Measurements from ENCODE around the gene PCGF6. TPM values are rescaled to one million over a fixed set of nuclear protein-coding genes. Genes with fewer than 3 reads are reported as not detected.
"Not testable (repeated sequence)": the region's sequence is repeated elsewhere in the genome, so short reads cannot be mapped to it uniquely, and the experiment has no call there.

Gene PCGF6
- total RNA-seq, 1 experiment from 2014 or later: 7.2 TPM

DNA sequence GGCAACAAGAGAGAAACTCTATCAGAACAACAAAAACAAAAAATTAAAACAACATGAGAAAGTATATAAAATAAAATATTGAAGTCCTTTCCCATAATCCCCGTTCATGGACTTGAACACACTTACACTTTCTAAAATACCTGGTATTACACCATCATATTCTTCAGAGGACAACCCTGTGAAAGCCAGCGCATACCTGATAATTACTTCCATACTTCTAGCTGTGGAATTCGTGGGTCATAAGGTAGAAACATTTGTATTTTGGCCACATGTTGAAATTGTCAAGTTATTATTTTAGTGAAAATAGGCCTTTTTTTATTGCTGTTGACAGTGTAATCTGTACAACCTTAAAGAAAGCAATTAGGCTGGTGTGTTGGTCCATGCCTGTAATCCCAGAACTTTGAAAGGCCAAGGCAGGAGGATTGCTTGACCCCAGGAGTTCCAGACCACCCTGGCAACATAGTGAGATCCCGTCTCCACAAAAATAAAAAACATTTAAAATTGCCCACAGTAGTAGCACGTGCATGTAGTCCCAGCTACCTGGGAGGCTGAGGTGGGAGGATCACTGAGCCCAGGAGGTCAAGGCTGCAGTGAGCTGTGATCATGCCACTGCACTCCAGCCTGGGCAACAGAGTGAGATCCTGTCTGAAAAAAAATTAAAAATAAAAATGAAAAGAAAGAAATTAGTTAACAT lies 5.1 kb upstream of the PCGF6 start:
- ChIA-PET CTCF (interaction anchor here (0.8 kb wide), 1 partner anchor 23 kb away, joined by 4 read pairs; no protein-coding TSS in a partner anchor), POLR2A (interaction anchor here (0.7 to 1.2 kb wide), 3 partner anchors 11 to 484 kb away, joined by 3 to 6 read pairs (median 4); partner anchors contain the start of gene TAF5)
- intact Hi-C loops (cut with micrococcal nuclease): no loop called here
- Mint-ChIP-seq H3K4me1 (ENCODE audit: insufficient read depth, unreplicated experiment) (no peaks in the 10 kb centered on the region), H3K9me3 (ENCODE audit: unreplicated experiment) (no peaks in the 10 kb centered on the region), H3K27ac (ENCODE audit: low read depth, unreplicated experiment) (no peak overlapping the region), H3K4me3 (ENCODE audit: unreplicated experiment) (no peak overlapping the region), H3K27me3 (ENCODE audit: insufficient read depth, unreplicated experiment) (no peaks in the 10 kb centered on the region), H3K36me3 (ENCODE audit: insufficient read depth, unreplicated experiment) (peaks cover 4% of the 10 kb centered on the region)
- TF ChIP-seq, protein P1, sequence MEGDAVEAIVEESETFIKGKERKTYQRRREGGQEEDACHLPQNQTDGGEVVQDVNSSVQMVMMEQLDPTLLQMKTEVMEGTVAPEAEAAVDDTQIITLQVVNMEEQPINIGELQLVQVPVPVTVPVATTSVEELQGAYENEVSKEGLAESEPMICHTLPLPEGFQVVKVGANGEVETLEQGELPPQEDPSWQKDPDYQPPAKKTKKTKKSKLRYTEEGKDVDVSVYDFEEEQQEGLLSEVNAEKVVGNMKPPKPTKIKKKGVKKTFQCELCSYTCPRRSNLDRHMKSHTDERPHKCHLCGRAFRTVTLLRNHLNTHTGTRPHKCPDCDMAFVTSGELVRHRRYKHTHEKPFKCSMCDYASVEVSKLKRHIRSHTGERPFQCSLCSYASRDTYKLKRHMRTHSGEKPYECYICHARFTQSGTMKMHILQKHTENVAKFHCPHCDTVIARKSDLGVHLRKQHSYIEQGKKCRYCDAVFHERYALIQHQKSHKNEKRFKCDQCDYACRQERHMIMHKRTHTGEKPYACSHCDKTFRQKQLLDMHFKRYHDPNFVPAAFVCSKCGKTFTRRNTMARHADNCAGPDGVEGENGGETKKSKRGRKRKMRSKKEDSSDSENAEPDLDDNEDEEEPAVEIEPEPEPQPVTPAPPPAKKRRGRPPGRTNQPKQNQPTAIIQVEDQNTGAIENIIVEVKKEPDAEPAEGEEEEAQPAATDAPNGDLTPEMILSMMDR (IDR thresholded peaks at IDR 0.05; ENCODE audit: unreplicated experiment): no peak
- BruUV-seq (replicated peaks): no TSS peak
- DNase-seq (ENCODE audit: unreplicated experiment): no peak

DNA sequence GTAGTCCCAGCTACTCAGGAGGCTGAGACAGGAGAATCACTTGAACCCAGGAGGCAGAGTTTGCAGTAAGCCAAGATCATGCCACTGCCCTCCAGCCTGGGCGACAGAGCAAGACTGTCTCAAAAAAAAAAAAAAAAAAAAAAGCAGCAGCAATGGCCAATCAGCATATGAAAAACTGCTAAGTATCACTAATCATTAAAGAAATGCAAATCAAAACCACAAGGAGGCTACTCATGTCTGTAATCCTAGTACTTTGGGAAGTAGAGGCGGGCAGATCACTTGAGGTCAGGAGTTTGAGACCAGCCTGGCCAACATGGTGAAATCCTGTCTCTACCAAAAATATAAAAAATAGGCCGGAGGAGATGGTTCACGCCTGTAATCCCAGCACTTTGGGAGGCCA lies 3.6 kb upstream of the PCGF6 start:
- intact Hi-C loops (cut with micrococcal nuclease): loop anchor here (5.0 kb wide), 1 partner anchor 43 kb away; the partner anchor contains the start of genes ATP5MK and PDCD11
- H3K4me1 Mint-ChIP-seq (ENCODE audit: insufficient read depth, unreplicated experiment); H3K27ac Mint-ChIP-seq (ENCODE audit: low read depth, unreplicated experiment); H3K9me3 Mint-ChIP-seq (ENCODE audit: unreplicated experiment); CTCF ChIA-PET; H3K36me3 Mint-ChIP-seq (ENCODE audit: insufficient read depth, unreplicated experiment); H3K4me3 Mint-ChIP-seq (ENCODE audit: unreplicated experiment); DNase-seq (ENCODE audit: unreplicated experiment); H3K27me3 Mint-ChIP-seq (ENCODE audit: insufficient read depth, unreplicated experiment); BruUV-seq (replicated peaks): not testable (repeated sequence)
- POLR2A ChIA-PET: interaction anchor here (3.0 kb wide), 1 partner anchor 13 kb away, joined by 11 read pairs; the partner anchor contains the start of gene TAF5

DNA sequence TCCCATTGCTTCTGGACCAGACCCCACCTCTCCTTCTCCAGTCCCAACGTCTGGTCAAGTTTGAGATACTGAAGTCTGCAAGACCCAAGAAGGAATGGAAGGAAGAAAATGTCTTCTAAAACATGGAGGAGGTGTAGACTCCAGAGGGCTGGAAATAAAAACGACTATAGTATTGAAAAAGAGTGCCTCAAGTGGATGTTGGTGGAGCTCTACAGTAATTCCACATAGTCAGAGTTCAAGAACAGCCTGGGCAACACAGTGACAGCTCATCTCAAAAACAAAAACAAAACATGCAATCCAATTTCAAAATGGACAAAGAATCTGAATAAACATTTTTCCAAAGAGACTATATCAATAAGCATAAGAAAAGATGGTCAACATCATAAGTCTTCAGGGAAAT lies 2.3 kb upstream of the PCGF6 start:
- no peak overlapping the region for H3K4me3 Mint-ChIP-seq (ENCODE audit: unreplicated experiment)
- ChIA-PET CTCF (interaction anchor here (0.6 to 1.1 kb wide), 4 partner anchors 20 to 882 kb away, joined by 3 to 6 read pairs (median 3); no protein-coding TSS in a partner anchor), POLR2A (interaction anchor here (0.6 to 3.0 kb wide), 2 partner anchors 14 to 950 kb away, joined by 3 to 11 read pairs; partner anchors contain the start of gene TAF5)
- H3K27me3 Mint-ChIP-seq (ENCODE audit: insufficient read depth, unreplicated experiment): no peaks in the 10 kb centered on the region
- H3K36me3 Mint-ChIP-seq (ENCODE audit: insufficient read depth, unreplicated experiment): peaks cover 5% of the 10 kb centered on the region
- BruUV-seq (replicated peaks): no TSS peak
- H3K9me3 Mint-ChIP-seq (ENCODE audit: unreplicated experiment): no peaks in the 10 kb centered on the region
- no peak for DNase-seq (ENCODE audit: unreplicated experiment)
- intact Hi-C loops (cut with micrococcal nuclease): loop anchor here (5.0 kb wide), 1 partner anchor 44 kb away; the partner anchor contains the start of genes ATP5MK and PDCD11
- H3K27ac Mint-ChIP-seq (ENCODE audit: low read depth, unreplicated experiment): no peak overlapping the region
- no peaks in the 10 kb centered on the region for H3K4me1 Mint-ChIP-seq (ENCODE audit: insufficient read depth, unreplicated experiment)
- TF ChIP-seq, protein P1 (IDR thresholded peaks at IDR 0.05; ENCODE audit: unreplicated experiment): no peak

DNA sequence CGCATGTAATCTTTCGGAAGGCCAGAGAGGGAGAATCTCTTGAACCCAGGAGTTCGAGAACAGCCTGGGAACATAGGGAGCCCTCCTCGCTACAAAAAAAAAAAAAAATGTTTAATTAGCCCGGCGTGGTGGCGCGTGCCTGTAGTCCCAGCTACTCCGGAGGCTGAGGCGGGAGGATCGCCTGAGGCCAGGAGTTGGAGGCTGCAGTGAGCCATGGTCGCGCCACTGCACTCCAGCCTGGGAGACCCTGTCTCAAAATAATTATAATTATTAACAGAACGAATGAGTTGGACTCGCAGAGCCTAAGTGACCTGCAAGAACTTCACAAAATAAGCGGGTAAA lies 794 bp downstream of the PCGF6 start:
- Mint-ChIP-seq H3K9me3 (ENCODE audit: unreplicated experiment) (no peaks in the 10 kb centered on the region), H3K4me3 (ENCODE audit: unreplicated experiment) (peak overlapping the region; percentile 89), H3K27me3 (ENCODE audit: insufficient read depth, unreplicated experiment) (no peaks in the 10 kb centered on the region), H3K27ac (ENCODE audit: low read depth, unreplicated experiment) (no peak overlapping the region), H3K36me3 (ENCODE audit: insufficient read depth, unreplicated experiment) (peaks cover 16% of the 10 kb centered on the region), H3K4me1 (ENCODE audit: insufficient read depth, unreplicated experiment) (no peaks in the 10 kb centered on the region)
- intact Hi-C loops (cut with micrococcal nuclease): loop anchor here (5.0 kb wide), 1 partner anchor 47 kb away; the partner anchor contains the start of genes ATP5MK and PDCD11
- no peak for DNase-seq (ENCODE audit: unreplicated experiment)
- TF ChIP-seq, protein P1 (IDR thresholded peaks at IDR 0.05; ENCODE audit: unreplicated experiment): no peak
- ChIA-PET POLR2A (interaction anchor here (1.4 to 2.2 kb wide), 3 partner anchors 16 to 158 kb away, joined by 3 to 6 read pairs (median 3); partner anchors contain the start of genes ATP5MK and PDCD11), CTCF (interaction anchor here (0.6 to 0.9 kb wide), 3 partner anchors 15 to 182 kb away, joined by 3 to 5 read pairs (median 3); no protein-coding TSS in a partner anchor)
- no TSS peak for BruUV-seq (replicated peaks)
